Heart left ventricle (tissue), 16 donors: ENCODE results near the gene TPD52L1. TPM values are rescaled to one million over a fixed set of nuclear protein-coding genes. Genes with fewer than 3 reads are reported as not detected.

ENCODE experiments used
- ATAC-seq, 4 donors: fragments of 200-7000 bp; cut with Tn5 transposase; one replicate each; pipeline ENCODE4 v1.9.1; 2020 to 2022; ENCODE audit warnings: moderate library complexity in 4 of 4, mild to moderate bottlenecking in 3 of 4, moderate number of reproducible peaks in 1 of 4
- DNase-seq, 5 donors: peaks; one replicate each; pipeline ENCODE4 v3.0.0-alpha.2; 2020
- H3K27ac ChIP-seq, 12 donors: fragments of 200-600 bp; sonication (generic) in 4 of 12; one replicate each; pipeline versions ENCODE4 v1.5.0 to v1.8.0; 2016 to 2022; ENCODE audit warnings: mild to moderate bottlenecking in 2 of 12
- H3K27me3 ChIP-seq, 9 donors: fragments of 200-600 bp; sonication (generic) in 2 of 9; one replicate each; pipeline versions ENCODE4 v1.5.1 to v1.8.0; 2016 to 2022; ENCODE audit warnings: mild to moderate bottlenecking in 3 of 9
- H3K36me3 ChIP-seq, 9 donors: fragments of 200-600 bp; sonication (generic) in 2 of 9; one replicate each; pipeline versions ENCODE4 v1.5.0 to v1.8.0; 2018 to 2022; ENCODE audit warnings: mild to moderate bottlenecking in 2 of 9
- H3K4me1 ChIP-seq, 12 donors: fragments of 200-600 bp; sonication (generic) in 4 of 12; one replicate each; pipeline versions ENCODE4 v1.5.0 to v1.8.0; 2016 to 2022; ENCODE audit warnings: mild to moderate bottlenecking in 3 of 12
- H3K4me3 ChIP-seq, 12 donors: fragments of 200-600 bp; sonication (generic) in 4 of 12; one replicate each; pipeline versions ENCODE4 v1.5.0 to v1.8.0; 2017 to 2022; ENCODE audit warnings: mild to moderate bottlenecking in 9 of 12, moderate library complexity in 4 of 12
- H3K9me3 ChIP-seq, 12 donors: fragments of 200-600 bp; sonication (generic) in 4 of 12; one replicate each; pipeline versions ENCODE4 v1.5.0 to v1.8.0; 2016 to 2022; ENCODE audit warnings: mild to moderate bottlenecking in 1 of 12
- CTCF ChIP-seq, 12 donors: fragments of 200-600 bp; sonication (generic) in 4 of 12; IDR thresholded peaks; one replicate each; pipeline versions ENCODE4 v1.5.0 to v1.8.0; 2018 to 2022; ENCODE audit warnings: antibody characterized with exemption in 12 of 12, mild to moderate bottlenecking in 5 of 12
- POLR2A ChIP-seq, 2 donors: fragments of 450-650 bp; IDR thresholded peaks; one replicate each; pipeline ENCODE4 v1.6.1; 2017; ENCODE audit warnings: antibody characterized with exemption in 2 of 2, mild to moderate bottlenecking in 2 of 2, moderate library complexity in 2 of 2
- WGBS, 4 donors: extraction: QIAGEN DNeasy Blood & Tissue Kit in 2 of 4; methylation state at CpG; one replicate each; pipeline versions ENCODE4 v1.1.5 to v1.1.7; 2013 to 2018; 5-methylcytosine and 5-hydroxymethylcytosine counted together
- intact Hi-C, 10 donors: fragments of 100-400 bp; cut with DNase I; formaldehyde crosslinking; loops; one replicate each; pipeline versions ENCODE4 v1.11.1 to v1.14.2; 2022
- polyA plus RNA-seq, 2 donors: library from polyadenylated mRNA; stranded (reverse); fragments of 200-250 nt; gene quantifications; one replicate each; pipeline ENCODE4 v1.2.3, GENCODE V29; 2013
- total RNA-seq, 9 donors: library from RNA; depleted of rRNA in 2 of 9; stranded (reverse); fragments of >200 nt in 2 of 9; fragmentation: NEBNext Ultra II Directional in 3 of 9; extraction: Animal tissue kit (Norgen Biotek cat#: 25700) in 3 of 9; gene quantifications; one replicate each; pipeline versions ENCODE4 v1.1.0 to v1.2.4, GENCODE V29; 2016 to 2023
- donor health status: ischemic (EF 13 %, LVEDD 7.1; RV severe dilation, severe dysfunction).
- donor health status: healthy with polysubstance abuse.
- donor health status: DM: no; HTN: yes; CAD: no.
- donor health status: DM: no; HTN: no; CAD: no.
- donor health status: ischemic (EF 25% LVEDD 6.9; RV normal size, moderate dysfunction).
- donor health status: ischemic (EF 25% LVEDD 5.7; RV mildly dilated, moderate dysfunction).
- donor health status: healthy.
- donor health status: DM: yes; HTN: yes; CAD: no.
- donor health status: ischemic (EF 35%, LVEDD 5.7; RV mildly dilated, moderate dysfunction).
- donor health status: nonischemic (EF 11% LVEDD 7.7; RV severe dilation, severe dysfunction).
- donor health status: DM: yes; HTN: yes; CAD: no.
- donor health status: PGD.
- donor health status: ischemic (EF 29% LVEDD 5.4; RV normal size, mild dysfunction).
- donor health status: nonischemic (EF 23%, LVEDD 6.1; RV moderate dilation, normal function).

Gene TPD52L1
- total and polyA plus RNA-seq, 11 donors = 13.0 to 146 (median 69.2) TPM

DNA sequence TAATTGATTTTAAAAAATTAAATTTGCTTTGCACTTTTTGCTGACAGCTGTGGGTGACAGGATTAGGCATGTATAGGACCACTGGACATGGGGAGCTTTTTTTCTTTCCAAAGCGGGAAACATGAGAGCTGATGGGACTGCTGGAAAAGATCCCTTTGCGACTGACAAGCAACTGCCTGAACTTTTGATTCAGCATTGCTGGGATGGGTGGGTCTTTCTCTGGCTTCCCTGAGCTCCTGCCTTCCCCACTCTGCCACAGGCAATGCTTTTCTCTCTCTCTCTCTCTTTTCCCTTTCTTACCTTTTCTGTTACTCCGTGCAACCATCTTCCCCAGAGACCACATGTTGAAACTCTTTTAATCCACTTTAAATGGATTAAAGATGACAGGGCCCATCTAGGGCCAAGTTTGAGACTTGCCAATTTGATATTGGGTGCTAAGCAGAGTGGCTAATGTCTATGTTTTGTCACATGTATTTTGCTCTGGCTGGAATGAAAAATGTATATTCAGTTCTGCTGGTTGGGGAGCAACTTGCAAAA is 33.5 kb upstream of the TPD52L1 start:
- TF ChIP-seq POLR2A (IDR thresholded peaks at IDR 0.05) = no peak
- Histone ChIP-seq H3K27ac (no peak overlapping the region), H3K4me3 (no peak overlapping the region), H3K4me1 (no peaks in the 10 kb centered on the region), H3K36me3 (no peaks in the 10 kb centered on the region), H3K27me3 (no peaks in the 10 kb centered on the region), H3K9me3 (no peaks in the 10 kb centered on the region)
- DNase-seq (no peak), ATAC-seq (no peak)
- intact Hi-C loops = no loop called here
- WGBS, 4 donors = 68 to 81% (median 75%) methylated on average over 3 of the region's 3 CpGs

DNA sequence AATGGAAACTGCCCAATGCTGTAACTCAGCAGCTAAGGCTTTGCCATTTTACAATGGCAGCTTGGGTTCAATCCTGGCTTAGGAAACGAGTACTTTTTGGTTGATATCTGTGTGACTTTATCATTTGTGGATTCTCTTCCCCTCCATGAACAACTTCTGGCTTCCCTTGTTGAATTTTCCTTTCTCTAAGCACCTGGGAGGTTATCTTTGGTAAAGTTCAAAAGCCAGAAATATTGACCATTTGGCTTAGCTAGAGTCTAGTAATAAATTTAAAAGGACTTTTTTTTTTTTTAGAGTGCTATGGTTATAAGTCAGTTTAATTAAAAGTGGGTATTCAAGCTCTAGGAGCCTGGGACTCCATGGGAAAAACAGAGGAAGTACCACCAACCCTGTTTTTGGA is 31.7 kb upstream of the TPD52L1 start:
- WGBS, 4 donors = 82 to 86% (median 85%) methylated on average over 1 of the region's 1 CpG
- intact Hi-C loops = no loop called here
- DNase-seq = no peak
- no peak for ATAC-seq
- Histone ChIP-seq H3K36me3 (no peaks in the 10 kb centered on the region), H3K4me1 (no peaks in the 10 kb centered on the region), H3K27ac (no peak overlapping the region), H3K9me3 (no peaks in the 10 kb centered on the region), H3K4me3 (no peak overlapping the region), H3K27me3 (no peaks in the 10 kb centered on the region)
- TF ChIP-seq POLR2A (IDR thresholded peaks at IDR 0.05) = no peak
- TF ChIP-seq CTCF (IDR thresholded peaks at IDR 0.05) = no peak

DNA sequence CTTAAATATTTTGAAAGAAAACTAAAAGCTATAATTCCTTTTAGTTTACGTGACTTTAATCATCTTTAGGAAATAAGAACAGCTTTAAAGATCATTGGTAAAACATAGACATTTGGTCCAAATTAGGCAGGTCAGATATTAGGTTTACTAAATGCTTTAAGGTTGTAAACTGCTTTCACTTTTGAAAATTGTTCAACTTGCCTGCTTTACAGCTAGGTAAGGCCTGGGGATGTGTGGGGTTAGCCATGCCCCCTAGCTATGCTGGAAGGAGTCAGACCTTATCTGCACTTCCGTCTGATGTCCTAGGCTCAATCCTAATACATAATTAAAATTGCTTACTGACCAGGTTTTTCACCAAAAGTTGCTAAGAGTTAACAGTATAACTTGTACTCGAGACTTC is 30.5 kb upstream of the TPD52L1 start:
- TF ChIP-seq CTCF (IDR thresholded peaks at IDR 0.05) (no peak), POLR2A (IDR thresholded peaks at IDR 0.05) (no peak)

DNA sequence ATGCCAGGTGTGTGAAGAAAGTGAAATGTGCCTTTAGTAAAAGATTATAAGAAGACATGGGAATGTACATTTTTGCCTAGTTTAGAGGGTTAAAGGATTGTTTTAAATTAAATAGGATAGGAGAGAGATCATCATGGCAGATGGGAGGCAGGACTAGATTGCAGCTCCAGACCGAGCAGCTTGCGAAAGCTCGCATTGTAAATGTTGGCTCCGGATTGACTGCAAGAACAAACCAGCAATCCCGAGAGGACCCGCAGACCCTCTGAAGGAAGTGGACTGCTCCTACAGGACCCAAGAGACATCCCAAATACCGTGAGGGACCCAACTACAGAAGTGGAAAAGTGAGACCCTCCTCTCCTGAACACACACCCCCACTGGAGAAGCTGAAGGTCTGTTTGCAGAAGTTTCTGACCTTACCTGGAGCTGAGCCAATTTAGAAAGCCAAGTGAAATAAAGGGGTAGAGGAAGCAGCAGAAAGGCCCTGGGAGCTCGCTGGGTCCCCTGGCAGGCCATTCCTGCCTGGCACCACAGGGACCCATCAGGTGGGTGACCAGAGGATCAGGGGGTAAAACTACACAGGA is 30.0 kb upstream of the TPD52L1 start:
- no peaks in the 10 kb centered on the region for H3K27me3 ChIP-seq
- DNase-seq (no peak), ATAC-seq (no peak)
- no peaks in the 10 kb centered on the region for H3K4me1 ChIP-seq
- no peaks in the 10 kb centered on the region for H3K9me3 ChIP-seq
- 60 to 74% (median 69%) methylated on average over 8 of the region's 8 CpGs for WGBS, 4 donors
- TF ChIP-seq CTCF (IDR thresholded peaks at IDR 0.05) = no peak
- TF ChIP-seq POLR2A (IDR thresholded peaks at IDR 0.05) = no peak
- H3K36me3 ChIP-seq = no peaks in the 10 kb centered on the region
- intact Hi-C loops = no loop called here
- H3K27ac ChIP-seq = no peak overlapping the region
- H3K4me3 ChIP-seq = no peak overlapping the region

More for the DNA sequence above, 30.5 kb upstream of the TPD52L1 start:
- H3K4me1 ChIP-seq = no peaks in the 10 kb centered on the region
- no peak for DNase-seq
- no peak overlapping the region for H3K27ac ChIP-seq
- H3K36me3 ChIP-seq = no peaks in the 10 kb centered on the region
- H3K4me3 ChIP-seq = no peak overlapping the region
- H3K27me3 ChIP-seq = no peaks in the 10 kb centered on the region
- no peaks in the 10 kb centered on the region for H3K9me3 ChIP-seq
- ATAC-seq = no peak
- intact Hi-C loops = no loop called here
- WGBS, 4 donors = 83 to 94% (median 86%) methylated on average over 3 of the region's 3 CpGs
